ENCODE measurements around the gene POF1B.

DNA sequence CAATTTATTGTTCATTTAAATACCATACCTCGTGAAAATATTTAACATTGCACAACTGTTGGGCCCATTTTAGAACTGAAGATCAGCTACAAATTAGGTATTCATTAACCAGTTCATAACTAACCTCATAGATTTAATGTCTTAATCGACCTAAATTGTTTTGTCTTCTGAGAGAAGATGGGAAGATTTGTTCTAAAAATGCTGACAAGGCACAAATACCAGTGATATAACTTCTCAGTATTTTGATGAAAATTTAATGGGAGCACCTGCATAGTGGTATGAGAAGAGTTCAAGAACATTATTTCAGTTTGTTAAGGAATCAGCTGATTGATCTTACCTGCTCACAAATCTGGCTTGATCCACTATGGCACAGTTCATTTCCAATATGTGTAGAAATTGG is 33.9 kb downstream of the POF1B start:
- TF ChIP-seq EZH2 (IDR thresholded peaks at IDR 0.05; ENCODE audit: low read length, missing control alignments) = no peak
- TF ChIP-seq, protein P1, sequence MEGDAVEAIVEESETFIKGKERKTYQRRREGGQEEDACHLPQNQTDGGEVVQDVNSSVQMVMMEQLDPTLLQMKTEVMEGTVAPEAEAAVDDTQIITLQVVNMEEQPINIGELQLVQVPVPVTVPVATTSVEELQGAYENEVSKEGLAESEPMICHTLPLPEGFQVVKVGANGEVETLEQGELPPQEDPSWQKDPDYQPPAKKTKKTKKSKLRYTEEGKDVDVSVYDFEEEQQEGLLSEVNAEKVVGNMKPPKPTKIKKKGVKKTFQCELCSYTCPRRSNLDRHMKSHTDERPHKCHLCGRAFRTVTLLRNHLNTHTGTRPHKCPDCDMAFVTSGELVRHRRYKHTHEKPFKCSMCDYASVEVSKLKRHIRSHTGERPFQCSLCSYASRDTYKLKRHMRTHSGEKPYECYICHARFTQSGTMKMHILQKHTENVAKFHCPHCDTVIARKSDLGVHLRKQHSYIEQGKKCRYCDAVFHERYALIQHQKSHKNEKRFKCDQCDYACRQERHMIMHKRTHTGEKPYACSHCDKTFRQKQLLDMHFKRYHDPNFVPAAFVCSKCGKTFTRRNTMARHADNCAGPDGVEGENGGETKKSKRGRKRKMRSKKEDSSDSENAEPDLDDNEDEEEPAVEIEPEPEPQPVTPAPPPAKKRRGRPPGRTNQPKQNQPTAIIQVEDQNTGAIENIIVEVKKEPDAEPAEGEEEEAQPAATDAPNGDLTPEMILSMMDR (conservative IDR thresholded peaks at IDR 0.05 in 1 of 2, IDR thresholded peaks at IDR 0.05 in 1 of 2; ENCODE audit: low read depth in 1 of 2, low read length in 2 of 2) = no peak

All from fibroblast of lung (primary cell).